Inferior parietal cortex (tissue), 1 donor: Measurements from ENCODE around the gene TRMT10A.

ENCODE experiments used
- DNase-seq: peaks from one replicate; pipeline ENCODE4 v3.0.0-alpha.2; 2016; ENCODE audit errors: extremely low spot score

The TRMT10A gene

GRCh38 chr4:99563310-99564186 lies at the start of gene TRMT10A:
Gene TRMT10A (minus strand): TSS chr4:99564039. CDS start chr4:99559338, 4,701 bp downstream.
- peak; percentile 96 for DNase-seq

- no peak for DNase-seq
Observed at GRCh38 chr4:99612704-99613103, 48.9 kb upstream of the TRMT10A start.

GRCh38 chr4:99612281-99612680 lies 48.4 kb upstream of the TRMT10A start:
- no peak for DNase-seq

- no peak for DNase-seq
Observed at GRCh38 chr4:99610605-99611175, 46.9 kb upstream of the TRMT10A start.

GRCh38 chr4:99608417-99608816 lies 44.6 kb upstream of the TRMT10A start:
- no peak for DNase-seq

- DNase-seq, result no peak
Observed at GRCh38 chr4:99606716-99607115, 42.9 kb upstream of the TRMT10A start.

GRCh38 chr4:99594818-99595217 lies 31.0 kb upstream of the TRMT10A start:
- DNase-seq, result no peak

- no peak for DNase-seq
Observed at GRCh38 chr4:99593781-99594641, 30.2 kb upstream of the TRMT10A start.

GRCh38 chr4:99591757-99592156 lies 27.9 kb upstream of the TRMT10A start:
- no peak for DNase-seq

GRCh38 chr4:99587803-99588202 lies 24.0 kb upstream of the TRMT10A start:
- DNase-seq, result no peak

- DNase-seq, result no peak
Observed at GRCh38 chr4:99587309-99587708, 23.5 kb upstream of the TRMT10A start.

- DNase-seq, result no peak
Observed at GRCh38 chr4:99586797-99587196, 23.0 kb upstream of the TRMT10A start.

GRCh38 chr4:99586322-99586721 lies 22.5 kb upstream of the TRMT10A start:
- no peak for DNase-seq

- DNase-seq, result no peak
Observed at GRCh38 chr4:99585516-99585915, 21.7 kb upstream of the TRMT10A start.

GRCh38 chr4:99578714-99579113 lies 14.9 kb upstream of the TRMT10A start:
- DNase-seq, result no peak

- DNase-seq, result no peak
Observed at GRCh38 chr4:99574530-99575324, 10.9 kb upstream of the TRMT10A start, which contains the start of gene MTTP. Gene MTTP (plus strand): TSS chr4:99574824. CDS start chr4:99574910, 86 bp downstream.

- no peak for DNase-seq
Observed at GRCh38 chr4:99573735-99574368, 10.0 kb upstream of the TRMT10A start.

- DNase-seq, result no peak
Observed at GRCh38 chr4:99572527-99573240, 8.8 kb upstream of the TRMT10A start.

GRCh38 chr4:99571883-99572282 lies 8.0 kb upstream of the TRMT10A start:
- DNase-seq, result no peak

GRCh38 chr4:99564921-99565320 lies 1.1 kb upstream of the TRMT10A start:
- DNase-seq, result no peak
